HG03520 (cell line): ENCODE data around the gene PPIB.
"Not testable (repeated sequence)": the region's sequence is repeated elsewhere in the genome, so short reads cannot be mapped to it uniquely, and the experiment has no call there.

Experiments
- ATAC-seq: cut with Tn5 transposase; IDR thresholded peaks from one replicate; pipeline ENCODE4 v1.9.1; 2021; ENCODE audit warnings: mild to moderate bottlenecking, moderate library complexity; ENCODE audit not compliant: unreplicated experiment

PPIB gene

GRCh38 chr15:64110950-64111678, 51.7 kb downstream of the PPIB start:
- ATAC-seq = no peak

- not testable (repeated sequence) for ATAC-seq
Observed at GRCh38 chr15:64110108-64110701, 52.6 kb downstream of the PPIB start.

DNA sequence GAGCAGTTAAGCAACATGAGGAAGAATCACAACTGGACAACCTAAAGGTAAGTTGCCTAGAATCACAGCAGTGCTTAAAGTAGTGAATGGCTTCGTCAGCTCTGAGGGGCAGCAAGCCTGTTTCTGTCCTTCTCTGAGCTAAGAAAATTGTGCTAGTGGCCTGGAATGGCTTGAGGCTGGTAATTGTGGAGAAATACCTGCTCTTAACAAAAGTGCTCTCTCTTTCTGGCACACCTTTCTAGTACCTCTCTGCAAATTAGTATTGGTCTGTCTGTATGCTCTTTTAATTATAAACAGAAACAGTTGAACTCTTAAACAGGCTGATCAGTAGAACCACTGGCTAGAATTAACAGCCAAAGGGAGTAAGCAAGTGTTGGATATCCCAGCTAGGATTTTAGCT, 55.5 kb downstream of the PPIB start:
- no peak for ATAC-seq
